Sigmoid colon (tissue), 4 donors: ENCODE measurements around the gene CCDC15.

Experiments used
- CTCF ChIP-seq, 4 experiments: fragments of 450-650 bp in 3 of 4; fragments of 200-600 bp in 1 of 4; IDR thresholded peaks; one replicate each; pipeline ENCODE4 v1.5.1; 2016 to 2019; ENCODE audit warnings: antibody characterized with exemption in 4 of 4, mild to moderate bottlenecking in 3 of 4, moderate library complexity in 2 of 4
- EP300 ChIP-seq, 4 donors: sonication (generic); formaldehyde crosslinking; IDR thresholded peaks; one replicate each; pipeline ENCODE4 v1.6.1; 2017; ENCODE audit warnings: antibody characterized with exemption in 4 of 4
- POLR2A ChIP-seq, 2 donors: fragments of 450-650 bp; IDR thresholded peaks; one replicate each; pipeline ENCODE4 v1.6.1; 2016; ENCODE audit warnings: antibody characterized with exemption in 2 of 2, mild to moderate bottlenecking in 2 of 2, moderate library complexity in 2 of 2

GRCh38 chr11:125075900-125076317 is 121.9 kb downstream of the CCDC15 start:
- TF ChIP-seq CTCF (IDR thresholded peaks at IDR 0.05) (no peak), POLR2A (IDR thresholded peaks at IDR 0.05) (no peak), EP300 (IDR thresholded peaks at IDR 0.05) (no peak)
